Stimulated activated naive B cell treated with anti-CD40 and anti-IgM and Interleukin-4, amounts not matched to agents 10 μg/mL and 1 μg/mL and 100 μg/mL, for 72 hours (primary cell): ENCODE results near the gene EGR4.
A peak's percentile ranks its signal among the peaks of the same experiment; 100 is the strongest.

ENCODE experiments used
- ATAC-seq, 2 donors: fragments of 150-1000 bp; cut with Tn5 transposase; replicated peaks; 2 replicates each; pipeline ENCODE4 v1.10.0; 2021; ENCODE audit warnings: moderate library complexity in 1 of 2
- DNase-seq: peaks from one replicate; pipeline ENCODE4 v3.0.0; 2021
- H3K27ac Mint-ChIP-seq: one replicate; pipeline ENCODE4 v1.8.0; 2022; ENCODE audit warnings: mild to moderate bottlenecking, mixed read lengths
- H3K27me3 Mint-ChIP-seq, 2 donors: one replicate each; pipeline ENCODE4 v1.8.0; 2022; ENCODE audit warnings: mixed read lengths in 2 of 2
- H3K36me3 Mint-ChIP-seq, 2 donors: one replicate each; pipeline ENCODE4 v1.8.0; 2022; ENCODE audit warnings: mixed read lengths in 2 of 2, mild to moderate bottlenecking in 1 of 2
- H3K4me1 Mint-ChIP-seq, 2 donors: one replicate each; pipeline ENCODE4 v1.8.0; 2022; ENCODE audit warnings: mixed read lengths in 2 of 2, mild to moderate bottlenecking in 1 of 2
- H3K4me3 Mint-ChIP-seq, 2 donors: one replicate each; pipeline ENCODE4 v1.8.0; 2022; ENCODE audit warnings: mild to moderate bottlenecking in 2 of 2, mixed read lengths in 2 of 2, moderate library complexity in 1 of 2
- H3K9me3 Mint-ChIP-seq, 2 donors: one replicate each; pipeline ENCODE4 v1.8.0; 2022; ENCODE audit warnings: mixed read lengths in 2 of 2, mild to moderate bottlenecking in 1 of 2

The EGR4 gene

DNA sequence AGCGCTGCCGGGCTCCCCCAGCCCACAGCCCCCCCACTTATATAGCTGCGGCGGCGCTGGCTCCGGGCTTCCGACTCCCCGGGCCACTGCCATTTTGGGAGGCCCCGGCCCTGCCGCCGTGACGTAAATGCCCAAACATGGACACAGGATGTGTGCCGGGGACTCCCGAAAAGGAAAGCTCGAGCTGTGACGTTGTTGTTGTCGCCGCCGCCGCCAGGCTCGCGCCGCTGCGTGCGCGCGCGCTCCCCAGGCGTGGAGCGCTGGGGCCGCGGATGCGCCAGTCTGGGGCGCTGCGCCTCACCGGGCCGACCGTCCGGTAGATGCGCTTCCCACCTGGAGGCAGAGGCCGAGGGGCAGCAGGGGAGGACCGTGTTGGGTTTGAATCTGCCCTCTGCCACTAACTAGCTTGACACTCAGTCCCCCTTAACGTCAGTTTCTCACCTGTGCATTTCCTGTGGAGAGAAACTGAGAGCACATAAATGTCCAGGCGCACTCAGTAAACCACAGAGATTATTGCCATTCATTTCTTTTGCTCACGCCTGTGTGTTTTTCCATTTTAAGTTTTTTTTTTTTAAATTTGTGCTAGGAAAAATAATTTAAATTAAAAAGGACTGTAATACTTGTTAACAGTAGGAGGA is at the start of gene EGR4:
TSS of gene EGR4 (minus strand) at position 15 of the 638 bp plus-strand sequence. CDS start 231 bp downstream, outside the sequence.
- Mint-ChIP-seq H3K27me3 (peaks cover 52 to 70% of the 10 kb centered on the region in 2 donors), H3K4me3 (peak within 1 kb of the TSS; percentile 81 to 83), H3K9me3 (no peaks in the 10 kb centered on the region), H3K36me3 (peaks cover 0 to 1% of the 10 kb centered on the region in 2 donors), H3K27ac (peak within 1 kb of the TSS; percentile 59), H3K4me1 (peaks cover 8 to 29% of the 10 kb centered on the region in 2 donors)
- DNase-seq (peak; percentile 79), ATAC-seq (peak; percentile 93)

DNA sequence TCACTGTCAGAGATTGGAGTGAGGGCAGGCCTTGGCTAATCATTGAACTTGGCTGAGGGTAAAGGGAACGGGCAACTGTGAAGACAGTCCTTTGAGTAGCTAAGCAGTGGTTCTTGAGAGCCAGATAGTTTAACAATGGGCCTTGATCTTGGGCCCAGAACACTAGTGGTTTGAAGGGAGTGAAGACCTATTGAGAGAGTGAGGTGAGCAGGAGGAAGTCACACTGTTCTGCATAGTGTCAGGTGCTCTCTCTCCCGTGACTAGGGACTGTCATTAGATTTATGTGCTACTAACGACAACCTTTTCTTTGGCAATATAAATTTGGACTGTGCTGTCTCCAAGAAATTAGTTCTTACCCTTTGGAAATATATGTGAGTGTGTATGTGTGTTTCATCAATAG is 47.7 kb upstream of the EGR4 start:
- ATAC-seq (no peak), DNase-seq (no peak)
- no peaks in the 10 kb centered on the region for H3K36me3 Mint-ChIP-seq
- H3K9me3 Mint-ChIP-seq, result peaks cover 0 to 4% of the 10 kb centered on the region in 2 donors
- no peak overlapping the region for H3K27ac Mint-ChIP-seq
- H3K4me1 Mint-ChIP-seq, result peaks cover 4 to 10% of the 10 kb centered on the region in 2 donors
- no peaks in the 10 kb centered on the region for H3K27me3 Mint-ChIP-seq
- H3K4me3 Mint-ChIP-seq, result no peak overlapping the region

DNA sequence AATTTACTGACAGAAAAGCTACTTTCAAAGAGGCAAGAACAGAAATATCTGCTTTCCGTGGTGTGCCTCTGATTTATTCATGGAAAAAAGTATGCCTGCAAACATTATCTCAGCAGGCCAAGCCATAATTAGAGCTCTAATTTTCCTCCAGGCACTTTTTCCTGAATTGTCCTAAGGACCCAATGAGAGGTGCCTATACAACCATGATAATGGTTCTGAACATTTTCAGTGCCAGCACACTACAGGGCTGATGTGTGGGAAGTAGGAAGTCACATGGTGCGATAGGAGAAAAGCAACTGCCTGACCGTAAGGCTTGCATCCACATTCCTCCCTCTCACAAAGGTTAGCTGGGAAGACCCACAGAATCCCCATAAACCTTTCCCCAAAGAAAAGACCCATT is 45.9 kb upstream of the EGR4 start:
- Mint-ChIP-seq H3K27me3 (no peaks in the 10 kb centered on the region), H3K36me3 (peaks cover 0 to 2% of the 10 kb centered on the region in 2 donors), H3K4me1 (peaks cover 4 to 10% of the 10 kb centered on the region in 2 donors), H3K27ac (no peak overlapping the region), H3K4me3 (no peak overlapping the region), H3K9me3 (peaks cover 3 to 6% of the 10 kb centered on the region in 2 donors)
- ATAC-seq, result no peak
- DNase-seq, result no peak

DNA sequence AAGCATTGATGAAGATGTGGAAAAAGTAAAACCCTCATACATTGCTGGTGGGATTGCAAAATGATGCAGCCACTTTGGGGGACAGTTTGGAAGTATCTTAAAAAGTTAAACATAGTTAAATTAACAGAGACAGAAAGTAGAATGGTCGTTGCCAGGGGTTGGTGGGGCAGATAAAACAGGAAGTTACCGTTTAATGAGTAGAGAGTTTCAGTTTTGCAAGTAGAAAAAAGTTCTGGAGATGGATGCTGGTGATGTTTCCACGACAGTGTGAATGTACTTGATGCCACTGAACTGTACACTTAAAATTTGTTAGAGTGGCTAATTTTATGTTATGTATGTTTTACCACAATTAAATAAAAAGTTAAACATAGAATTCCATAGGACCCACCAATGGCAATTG is 44.5 kb upstream of the EGR4 start:
- Mint-ChIP-seq H3K27ac (no peak overlapping the region), H3K9me3 (peaks cover 3 to 6% of the 10 kb centered on the region in 2 donors), H3K4me3 (peak overlapping the region in 1 of 2 donors; percentile 39), H3K4me1 (peaks cover 4 to 10% of the 10 kb centered on the region in 2 donors), H3K27me3 (no peaks in the 10 kb centered on the region), H3K36me3 (peaks cover 0 to 2% of the 10 kb centered on the region in 2 donors)
- DNase-seq (no peak), ATAC-seq (peak in 1 of 2 donors; percentile 52)

DNA sequence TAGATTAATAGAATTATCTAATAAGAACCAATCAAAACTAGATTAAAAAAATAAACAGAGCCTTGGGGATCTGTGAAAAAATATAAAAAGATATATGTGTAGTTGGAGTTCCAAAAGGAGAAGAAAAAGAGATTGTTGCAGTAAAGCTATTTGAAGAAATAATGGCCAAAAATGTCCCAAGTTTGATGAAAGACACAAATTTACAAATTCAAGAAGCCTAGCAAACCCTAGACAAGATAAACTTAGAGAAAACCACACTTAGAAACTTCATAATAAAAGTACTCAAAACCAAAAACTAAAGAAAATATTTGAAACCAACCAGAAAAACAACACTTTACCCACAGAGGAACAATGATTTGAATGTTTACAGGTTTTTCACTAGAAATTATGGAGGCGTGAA is 41.3 kb upstream of the EGR4 start:
- ATAC-seq (no peak), DNase-seq (no peak)
- Mint-ChIP-seq H3K36me3 (peaks cover 0 to 2% of the 10 kb centered on the region in 2 donors), H3K9me3 (peaks cover 3 to 6% of the 10 kb centered on the region in 2 donors), H3K4me3 (no peak overlapping the region), H3K4me1 (peaks cover 4 to 10% of the 10 kb centered on the region in 2 donors), H3K27ac (no peak overlapping the region), H3K27me3 (peaks cover 10 to 15% of the 10 kb centered on the region in 2 donors)

DNA sequence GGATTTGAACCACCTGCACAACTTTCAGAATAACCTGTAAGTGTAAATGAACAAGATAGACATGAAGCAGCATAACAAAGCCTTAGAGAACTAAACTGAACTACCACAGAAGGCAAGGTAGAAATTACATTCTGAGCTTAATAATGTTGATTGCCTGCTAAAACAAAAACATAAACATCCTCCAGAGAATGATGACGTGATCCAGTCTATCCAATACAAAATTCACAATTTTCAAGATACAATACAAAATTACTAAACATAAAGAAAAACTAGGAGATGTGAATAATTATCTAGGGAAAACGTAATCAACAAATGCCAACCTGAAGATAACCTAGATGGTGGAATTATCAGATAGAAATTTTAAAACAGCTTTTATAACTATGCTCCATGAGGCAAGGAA is 40.7 kb upstream of the EGR4 start:
- no peak overlapping the region for H3K4me3 Mint-ChIP-seq
- DNase-seq, result no peak
- peaks cover 0 to 2% of the 10 kb centered on the region in 2 donors for H3K36me3 Mint-ChIP-seq
- no peak for ATAC-seq
- peaks cover 4 to 10% of the 10 kb centered on the region in 2 donors for H3K4me1 Mint-ChIP-seq
- H3K9me3 Mint-ChIP-seq, result peaks cover 3 to 6% of the 10 kb centered on the region in 2 donors
- no peak overlapping the region for H3K27ac Mint-ChIP-seq
- peaks cover 14 to 20% of the 10 kb centered on the region in 2 donors for H3K27me3 Mint-ChIP-seq

DNA sequence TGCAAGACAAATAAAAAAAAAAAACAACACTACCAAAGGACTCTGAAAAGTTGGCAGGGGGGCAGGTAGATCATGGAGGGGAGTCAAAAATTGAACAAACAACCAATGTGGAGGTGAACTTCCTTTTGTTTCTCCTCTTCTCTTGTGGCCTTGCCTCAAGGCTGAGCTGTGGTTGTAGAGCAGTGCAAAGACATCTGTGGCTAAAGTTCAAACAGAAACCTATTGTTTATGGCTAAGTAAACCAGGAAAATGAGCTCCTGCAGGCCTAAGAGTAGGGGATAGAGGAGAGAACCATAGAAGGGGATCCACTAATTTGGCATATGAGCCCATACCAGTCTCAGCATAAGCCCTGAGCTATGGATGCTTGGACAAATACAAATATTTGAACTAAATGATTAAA is 40.2 kb upstream of the EGR4 start:
- no peak overlapping the region for H3K4me3 Mint-ChIP-seq
- peaks cover 0 to 2% of the 10 kb centered on the region in 2 donors for H3K36me3 Mint-ChIP-seq
- no peak overlapping the region for H3K27ac Mint-ChIP-seq
- ATAC-seq, result no peak
- peaks cover 19 to 21% of the 10 kb centered on the region in 2 donors for H3K27me3 Mint-ChIP-seq
- H3K9me3 Mint-ChIP-seq, result peaks cover 3 to 6% of the 10 kb centered on the region in 2 donors
- no peak for DNase-seq
- H3K4me1 Mint-ChIP-seq, result peaks cover 4 to 10% of the 10 kb centered on the region in 2 donors

DNA sequence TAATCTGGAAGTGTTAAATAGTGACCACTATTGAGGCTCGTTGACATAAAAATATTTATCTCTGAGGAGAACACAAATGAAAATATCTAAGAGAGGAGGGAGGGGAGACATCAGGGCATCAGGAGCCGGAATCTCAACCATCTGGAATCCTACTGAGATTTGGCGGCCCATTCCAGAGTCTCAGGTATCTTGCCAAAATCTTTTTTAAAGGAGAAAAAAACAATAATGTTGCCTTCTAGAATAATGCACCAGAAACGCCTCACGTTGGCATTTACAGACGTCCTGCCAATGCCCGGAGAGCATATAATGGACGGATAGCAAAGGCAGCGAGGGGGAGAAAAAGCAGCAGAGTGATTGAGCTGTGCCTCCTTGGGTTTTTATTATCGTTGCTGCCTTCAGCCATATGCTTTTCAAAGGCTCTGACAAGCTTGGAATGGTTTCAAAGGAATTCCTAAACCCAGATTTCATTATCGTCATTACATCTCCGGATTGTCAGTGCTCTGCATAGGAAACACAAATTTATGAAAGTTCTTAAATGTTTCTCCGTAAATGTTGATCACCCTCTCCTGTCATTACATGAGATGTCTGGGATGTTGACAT is 30.9 kb upstream of the EGR4 start:
- Mint-ChIP-seq H3K27me3 (peaks cover 38 to 42% of the 10 kb centered on the region in 2 donors), H3K27ac (no peak overlapping the region), H3K9me3 (peaks cover 0 to 3% of the 10 kb centered on the region in 2 donors), H3K4me1 (no peaks in the 10 kb centered on the region), H3K36me3 (no peaks in the 10 kb centered on the region), H3K4me3 (no peak overlapping the region)
- DNase-seq (no peak), ATAC-seq (no peak)

DNA sequence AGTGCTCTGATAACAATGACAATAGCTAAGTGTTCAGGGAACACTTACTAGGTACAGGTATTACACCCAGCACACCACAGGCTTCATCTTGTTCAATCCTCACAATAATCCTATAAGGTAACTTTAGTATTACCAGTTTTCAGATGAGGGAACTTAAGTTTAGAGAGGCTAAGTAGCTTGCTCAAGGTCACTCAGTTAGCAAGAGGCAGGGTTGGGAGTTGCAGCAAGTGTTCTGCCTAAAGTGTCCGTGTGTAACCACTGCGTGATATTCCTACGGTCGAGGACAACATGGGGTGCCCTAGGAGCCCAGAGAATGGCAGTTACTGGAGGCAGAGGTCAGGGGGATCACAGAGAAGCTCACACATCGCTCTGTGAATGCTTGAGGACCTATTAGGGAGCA is 30.2 kb upstream of the EGR4 start:
- Mint-ChIP-seq H3K36me3 (no peaks in the 10 kb centered on the region), H3K4me1 (no peaks in the 10 kb centered on the region), H3K27me3 (peaks cover 37 to 42% of the 10 kb centered on the region in 2 donors), H3K9me3 (peaks cover 0 to 3% of the 10 kb centered on the region in 2 donors), H3K4me3 (no peak overlapping the region), H3K27ac (no peak overlapping the region)
- DNase-seq (no peak), ATAC-seq (no peak)

DNA sequence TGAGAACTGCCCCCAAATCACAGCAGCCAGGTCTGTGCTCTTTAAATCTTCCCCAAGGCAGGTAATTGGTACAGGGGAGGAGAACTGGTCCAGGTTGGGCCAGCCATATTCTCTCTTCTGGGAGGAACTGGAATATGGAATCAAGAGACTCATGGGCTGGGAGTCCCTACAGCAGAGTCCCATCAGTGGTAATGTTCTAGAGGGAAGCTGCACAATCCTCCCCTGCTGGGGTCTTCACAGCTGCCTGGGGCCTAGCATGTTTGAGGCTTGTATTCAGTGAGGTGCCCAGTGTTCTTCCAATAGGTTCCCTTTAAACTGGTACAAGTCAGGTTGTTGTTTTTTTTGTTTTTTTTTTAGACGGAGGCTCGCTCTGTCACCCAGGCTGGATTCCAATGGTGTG is 21.1 kb upstream of the EGR4 start:
- no peak for ATAC-seq
- H3K4me3 Mint-ChIP-seq, result no peak overlapping the region
- DNase-seq, result no peak
- peaks cover 4 to 8% of the 10 kb centered on the region in 2 donors for H3K9me3 Mint-ChIP-seq
- H3K27ac Mint-ChIP-seq, result no peak overlapping the region
- H3K4me1 Mint-ChIP-seq, result no peaks in the 10 kb centered on the region
- peaks cover 42 to 59% of the 10 kb centered on the region in 2 donors for H3K27me3 Mint-ChIP-seq
- H3K36me3 Mint-ChIP-seq, result no peaks in the 10 kb centered on the region

DNA sequence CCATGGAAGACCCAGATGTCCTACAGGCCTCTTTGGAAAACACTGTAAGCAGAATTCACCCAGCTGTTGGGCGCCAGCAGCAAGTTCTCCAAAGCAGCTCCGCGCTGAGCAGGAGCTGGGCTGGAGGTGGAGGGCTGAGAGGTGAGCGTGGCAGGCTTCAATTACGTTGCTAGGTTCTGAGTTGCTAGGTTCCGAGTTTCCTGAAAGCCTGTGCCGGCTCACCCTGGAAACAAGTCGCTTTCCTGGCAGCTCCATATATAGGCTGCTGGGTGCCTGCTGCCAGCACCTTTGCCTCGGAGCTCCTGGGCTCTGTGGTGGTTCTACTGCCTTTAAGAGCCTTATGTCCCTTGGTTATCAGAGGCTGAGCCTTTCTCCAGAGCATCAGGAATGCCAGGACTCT is 14.4 kb upstream of the EGR4 start:
- H3K4me3 Mint-ChIP-seq, result no peak overlapping the region
- no peak overlapping the region for H3K27ac Mint-ChIP-seq
- DNase-seq (no peak), ATAC-seq (no peak)
- H3K36me3 Mint-ChIP-seq, result no peaks in the 10 kb centered on the region
- H3K9me3 Mint-ChIP-seq, result peaks cover 4 to 8% of the 10 kb centered on the region in 2 donors
- peaks cover 28 to 54% of the 10 kb centered on the region in 2 donors for H3K27me3 Mint-ChIP-seq
- no peaks in the 10 kb centered on the region for H3K4me1 Mint-ChIP-seq

DNA sequence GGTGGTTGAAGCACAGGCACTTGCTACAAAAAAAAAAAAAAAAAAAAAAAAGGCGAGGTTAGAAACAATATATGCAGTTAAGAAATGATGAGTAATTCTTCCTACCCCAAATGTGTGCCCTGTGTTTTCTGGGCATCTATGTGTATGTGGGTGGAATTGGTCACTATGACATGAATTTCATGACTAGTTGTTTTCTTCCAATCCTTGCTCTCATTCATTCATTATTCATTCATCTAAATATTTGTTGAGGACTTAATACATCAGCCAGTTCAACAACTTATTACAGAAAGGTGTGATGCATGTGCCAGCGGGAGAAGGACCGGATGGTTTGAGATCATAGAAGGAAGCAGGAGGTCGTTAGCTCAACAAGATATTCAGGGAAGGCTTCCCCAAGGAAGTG is 8.3 kb upstream of the EGR4 start:
- H3K36me3 Mint-ChIP-seq, result no peaks in the 10 kb centered on the region
- no peak for DNase-seq
- no peak for ATAC-seq
- H3K9me3 Mint-ChIP-seq, result no peaks in the 10 kb centered on the region
- peaks cover 48 to 66% of the 10 kb centered on the region in 2 donors for H3K27me3 Mint-ChIP-seq
- H3K4me1 Mint-ChIP-seq, result no peaks in the 10 kb centered on the region
- no peak overlapping the region for H3K4me3 Mint-ChIP-seq
- no peak overlapping the region for H3K27ac Mint-ChIP-seq

DNA sequence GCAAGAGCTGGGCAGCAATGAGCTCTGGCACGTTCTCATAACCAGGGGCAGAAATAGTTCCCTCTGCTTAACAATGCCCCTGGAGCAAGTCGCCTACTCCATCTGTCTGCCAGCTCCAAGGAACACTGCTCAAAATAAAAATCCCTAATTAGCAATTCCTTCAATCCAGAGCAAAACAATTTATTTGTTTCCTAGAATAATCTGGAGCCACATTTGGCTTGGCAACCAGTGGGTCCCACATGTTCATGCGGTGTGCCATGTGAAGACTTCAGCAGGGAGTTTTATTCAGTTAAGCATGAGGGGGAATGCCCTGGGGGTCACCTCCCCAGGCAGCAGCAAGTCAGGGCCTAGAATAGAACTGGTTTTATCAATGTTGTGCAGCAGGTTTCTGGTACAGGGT is 7.6 kb upstream of the EGR4 start:
- no peak for DNase-seq
- no peaks in the 10 kb centered on the region for H3K9me3 Mint-ChIP-seq
- H3K27me3 Mint-ChIP-seq, result peaks cover 55 to 70% of the 10 kb centered on the region in 2 donors
- H3K27ac Mint-ChIP-seq, result no peak overlapping the region
- no peaks in the 10 kb centered on the region for H3K36me3 Mint-ChIP-seq
- ATAC-seq, result no peak
- no peak overlapping the region for H3K4me3 Mint-ChIP-seq
- H3K4me1 Mint-ChIP-seq, result no peaks in the 10 kb centered on the region

DNA sequence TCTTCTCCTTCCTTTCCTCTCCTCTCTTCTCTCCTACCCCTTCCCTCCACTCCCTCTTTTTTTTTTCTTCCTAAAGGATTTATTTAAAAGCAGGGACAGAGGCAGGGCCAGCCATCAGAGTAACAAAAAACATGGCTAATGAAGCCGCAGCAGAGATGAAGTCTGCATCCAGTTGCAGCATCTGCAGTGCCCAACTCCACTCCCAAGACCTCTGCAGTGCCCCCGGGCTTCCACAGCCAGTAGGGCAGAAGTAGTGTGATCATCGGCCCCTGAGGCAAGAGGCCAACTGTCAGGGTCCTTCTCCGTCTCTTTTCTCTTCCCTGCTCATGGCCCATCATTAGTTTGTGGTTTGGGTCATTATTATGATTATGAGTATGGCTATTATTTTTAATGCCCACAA is 4.2 kb upstream of the EGR4 start:
- no peak for ATAC-seq
- H3K27me3 Mint-ChIP-seq, result peaks cover 66 to 80% of the 10 kb centered on the region in 2 donors
- H3K36me3 Mint-ChIP-seq, result peaks cover 0 to 1% of the 10 kb centered on the region in 2 donors
- H3K4me3 Mint-ChIP-seq, result no peak overlapping the region
- H3K9me3 Mint-ChIP-seq, result no peaks in the 10 kb centered on the region
- peaks cover 2 to 6% of the 10 kb centered on the region in 2 donors for H3K4me1 Mint-ChIP-seq
- DNase-seq, result no peak
- no peak overlapping the region for H3K27ac Mint-ChIP-seq

DNA sequence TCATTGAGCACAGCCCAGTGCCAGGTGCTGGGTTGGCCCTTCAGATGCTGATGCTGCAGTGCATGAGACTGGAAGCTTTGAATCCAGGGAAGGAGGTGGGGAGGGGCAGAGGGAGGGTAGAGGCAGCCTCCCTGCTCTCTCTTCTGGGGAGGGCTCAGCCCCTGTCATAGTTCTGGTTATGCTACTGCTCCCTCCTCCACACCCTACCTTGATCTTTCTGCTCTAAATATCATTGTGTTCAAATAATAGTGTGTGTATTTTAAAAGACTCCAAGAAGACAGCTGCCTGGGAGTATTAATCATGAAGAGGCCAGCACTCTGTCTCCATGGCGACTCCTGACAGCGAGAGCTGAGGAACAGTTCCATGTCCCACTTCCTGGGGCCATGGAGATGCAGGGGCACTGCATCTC is 3.8 kb upstream of the EGR4 start:
- no peaks in the 10 kb centered on the region for H3K9me3 Mint-ChIP-seq
- no peak overlapping the region for H3K27ac Mint-ChIP-seq
- peaks cover 2 to 10% of the 10 kb centered on the region in 2 donors for H3K4me1 Mint-ChIP-seq
- no peak overlapping the region for H3K4me3 Mint-ChIP-seq
- no peak for DNase-seq
- peaks cover 65 to 80% of the 10 kb centered on the region in 2 donors for H3K27me3 Mint-ChIP-seq
- H3K36me3 Mint-ChIP-seq, result peaks cover 0 to 1% of the 10 kb centered on the region in 2 donors
- no peak for ATAC-seq
